Activated CD4-positive, alpha-beta memory T cell treated with anti-CD3 and anti-CD28 coated beads, Interleukin-2, amount 10 ng/mL, durations not matched to agents 7 days and 5 days (primary cell): Measurements from ENCODE around the gene CLCN1. TPM values are rescaled to one million over a fixed set of nuclear protein-coding genes. Genes with fewer than 3 reads are reported as not detected.
A peak's percentile ranks its signal among the peaks of the same experiment; 100 is the strongest.

Source experiments
- CTCF ChIA-PET: fragments of 350-600 bp; sonication (Branson Sonifier 250); formaldehyde crosslinking; loops from one replicate; lab custom pipeline; 2021; ENCODE audit warnings: antibody characterized with exemption, inconsistent platforms; lab: Charles Lee
- POLR2A ChIA-PET: fragments of 350-600 bp; sonication (Branson Sonifier 250); formaldehyde crosslinking; loops from one replicate; lab custom pipeline; 2021; ENCODE audit warnings: antibody characterized with exemption; lab: Charles Lee
- DNase-seq: peaks from one replicate; pipeline ENCODE4 v3.0.0-alpha.2; 2020
- H3K27ac Mint-ChIP-seq: one replicate; pipeline ENCODE4 v1.8.0; 2021; ENCODE audit warnings: mild to moderate bottlenecking, mixed read lengths
- H3K27me3 Mint-ChIP-seq: one replicate; pipeline ENCODE4 v1.8.0; 2021; ENCODE audit warnings: mixed read lengths
- H3K36me3 Mint-ChIP-seq: one replicate; pipeline ENCODE4 v1.8.0; 2021; ENCODE audit warnings: low read depth, mixed read lengths
- H3K4me1 Mint-ChIP-seq: one replicate; pipeline ENCODE4 v1.8.0; 2021; ENCODE audit warnings: mixed read lengths
- H3K4me3 Mint-ChIP-seq: one replicate; pipeline ENCODE4 v1.8.0; 2021; ENCODE audit warnings: mild to moderate bottlenecking, mixed read lengths
- H3K9me3 Mint-ChIP-seq: one replicate; pipeline ENCODE4 v1.8.0; 2021; ENCODE audit warnings: mixed read lengths
- total RNA-seq, 2 experiments: library from RNA; stranded (reverse); gene quantifications; one replicate each; pipeline ENCODE4 v1.2.3, GENCODE V29; 2021

Gene CLCN1
- under 1 TPM in 1 of 2 experiments, not detected in 1; 0.10 TPM for total RNA-seq

- Mint-ChIP-seq H3K4me1 (peaks cover 27% of the 10 kb centered on the region), H3K27ac (no peak within 1 kb of the TSS), H3K9me3 (no peaks in the 10 kb centered on the region), H3K36me3 (peaks cover 14% of the 10 kb centered on the region), H3K4me3 (no peak within 1 kb of the TSS), H3K27me3 (no peaks in the 10 kb centered on the region)
- ChIA-PET POLR2A (no interaction called here), CTCF (interaction anchor here (1.3 to 2.4 kb wide), 4 partner anchors 10 to 75 kb away, joined by 3 to 7 read pairs (median 4); no protein-coding TSS in a partner anchor)
- DNase-seq: no peak
Observed at GRCh38 chr7:143315776-143316175, at the start of gene CLCN1. Gene CLCN1 (plus strand): TSS chr7:143316111. CDS start chr7:143316213, 102 bp downstream.

- peaks cover 59% of the 10 kb centered on the region for H3K4me1 Mint-ChIP-seq
Observed at GRCh38 chr7:143269251-143269650, 46.7 kb upstream of the CLCN1 start.

DNA sequence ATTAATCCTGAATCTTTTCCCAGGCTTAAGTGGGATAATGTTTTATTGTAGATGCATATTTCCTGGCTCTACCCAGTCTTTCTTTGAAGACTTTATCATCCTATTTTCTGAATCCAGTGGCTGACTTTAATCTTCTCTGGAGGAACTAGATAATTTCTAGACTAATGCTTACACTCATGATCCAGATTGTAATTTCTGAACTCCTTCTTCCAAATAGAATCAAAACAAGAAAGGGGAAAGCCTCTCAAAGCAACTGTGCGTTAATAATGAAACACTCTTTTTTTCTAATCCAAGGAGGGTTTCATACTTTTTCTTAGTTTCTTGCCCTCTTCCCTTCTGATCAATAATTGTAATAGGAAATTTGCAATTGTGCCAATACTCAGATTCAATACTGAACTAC, 44.7 kb upstream of the CLCN1 start:
- DNase-seq: no peak
- POLR2A ChIA-PET: no interaction called here
- H3K4me3 Mint-ChIP-seq: no peak overlapping the region
- H3K9me3 Mint-ChIP-seq: no peaks in the 10 kb centered on the region
- H3K36me3 Mint-ChIP-seq: peaks cover 54% of the 10 kb centered on the region
- H3K4me1 Mint-ChIP-seq: peaks cover 40% of the 10 kb centered on the region
- CTCF ChIA-PET: interaction anchor here (1.6 to 5.9 kb wide), 2 partner anchors 9 to 31 kb away, joined by 4 to 27 read pairs; no protein-coding TSS in a partner anchor
- no peaks in the 10 kb centered on the region for H3K27me3 Mint-ChIP-seq
- no peak overlapping the region for H3K27ac Mint-ChIP-seq

More at GRCh38 chr7:143269251-143269650, 46.7 kb upstream of the CLCN1 start:
- ChIA-PET CTCF (interaction anchor here (15.3 kb wide), 1 partner anchor 28 kb away, joined by 178 read pairs; no protein-coding TSS in a partner anchor), POLR2A (interaction anchor here (0.7 to 1.6 kb wide), 6 partner anchors 9 to 35 kb away, joined by 3 to 6 read pairs (median 4); partner anchors contain the start of gene CASP2)
- Mint-ChIP-seq H3K27me3 (no peaks in the 10 kb centered on the region), H3K4me3 (no peak overlapping the region), H3K9me3 (no peaks in the 10 kb centered on the region), H3K27ac (no peak overlapping the region), H3K36me3 (peaks cover 72% of the 10 kb centered on the region)
- no peak for DNase-seq

GRCh38 chr7:143272871-143273270, 43.0 kb upstream of the CLCN1 start:
- H3K4me1 Mint-ChIP-seq: peaks cover 25% of the 10 kb centered on the region
- POLR2A ChIA-PET: interaction anchor here (1.3 kb wide), 1 partner anchor 15 kb away, joined by 5 read pairs; the partner anchor contains the start of gene CASP2
- H3K36me3 Mint-ChIP-seq: peaks cover 41% of the 10 kb centered on the region
- no peaks in the 10 kb centered on the region for H3K9me3 Mint-ChIP-seq
- H3K4me3 Mint-ChIP-seq: no peak overlapping the region
- no peaks in the 10 kb centered on the region for H3K27me3 Mint-ChIP-seq
- DNase-seq: no peak
- CTCF ChIA-PET: interaction anchor here (1.4 to 5.9 kb wide), 4 partner anchors 9 to 33 kb away, joined by 5 to 27 read pairs (median 6); partner anchors contain the start of gene GSTK1
- no peak overlapping the region for H3K27ac Mint-ChIP-seq

- DNase-seq: no peak
- CTCF ChIA-PET: interaction anchor here (0.6 to 3.6 kb wide), 15 partner anchors 9 to 101 kb away, joined by 3 to 30 read pairs (median 4); partner anchors contain the start of genes CASP2 and GSTK1
- peak overlapping the region; percentile 65 for H3K4me3 Mint-ChIP-seq
- H3K36me3 Mint-ChIP-seq: no peaks in the 10 kb centered on the region
- POLR2A ChIA-PET: interaction anchor here (0.9 to 6.4 kb wide), 15 partner anchors 8 to 105 kb away, joined by 4 to 56 read pairs (median 6); partner anchors contain the start of genes CASP2 and GSTK1
- peaks cover 41% of the 10 kb centered on the region for H3K4me1 Mint-ChIP-seq
- no peaks in the 10 kb centered on the region for H3K9me3 Mint-ChIP-seq
- no peaks in the 10 kb centered on the region for H3K27me3 Mint-ChIP-seq
- peak overlapping the region; percentile 70 for H3K27ac Mint-ChIP-seq
Observed at GRCh38 chr7:143279186-143280098, 36.5 kb upstream of the CLCN1 start.

DNA sequence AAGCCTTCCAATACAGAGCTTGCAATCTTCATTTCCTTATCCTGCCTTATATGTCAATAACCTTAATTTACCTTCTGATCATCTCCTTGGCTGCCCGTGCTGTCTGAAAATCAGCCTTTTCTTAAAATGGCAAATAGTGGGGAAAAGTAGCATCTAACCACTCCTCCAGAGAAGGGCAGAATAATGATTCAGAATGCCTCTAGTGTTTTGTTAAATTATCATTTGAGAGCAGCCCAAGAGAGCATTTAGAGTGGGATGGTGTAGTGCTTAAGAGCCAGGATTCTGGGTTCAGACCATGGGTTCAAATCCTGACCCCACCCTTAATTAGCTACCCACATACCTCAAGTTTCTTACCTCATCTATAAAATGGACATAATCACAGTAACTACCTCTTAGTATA, 35.8 kb upstream of the CLCN1 start:
- H3K9me3 Mint-ChIP-seq: no peaks in the 10 kb centered on the region
- peaks cover 43% of the 10 kb centered on the region for H3K4me1 Mint-ChIP-seq
- H3K27ac Mint-ChIP-seq: peak overlapping the region; percentile 70
- CTCF ChIA-PET: interaction anchor here (0.8 to 3.6 kb wide), 12 partner anchors 8 to 100 kb away, joined by 3 to 30 read pairs (median 6); partner anchors contain the start of genes CASP2 and GSTK1
- POLR2A ChIA-PET: interaction anchor here (0.9 to 6.4 kb wide), 14 partner anchors 8 to 104 kb away, joined by 4 to 56 read pairs (median 6); partner anchors contain the start of genes CASP2 and GSTK1
- H3K27me3 Mint-ChIP-seq: no peaks in the 10 kb centered on the region
- H3K4me3 Mint-ChIP-seq: peak overlapping the region; percentile 65
- no peaks in the 10 kb centered on the region for H3K36me3 Mint-ChIP-seq
- DNase-seq: no peak

DNA sequence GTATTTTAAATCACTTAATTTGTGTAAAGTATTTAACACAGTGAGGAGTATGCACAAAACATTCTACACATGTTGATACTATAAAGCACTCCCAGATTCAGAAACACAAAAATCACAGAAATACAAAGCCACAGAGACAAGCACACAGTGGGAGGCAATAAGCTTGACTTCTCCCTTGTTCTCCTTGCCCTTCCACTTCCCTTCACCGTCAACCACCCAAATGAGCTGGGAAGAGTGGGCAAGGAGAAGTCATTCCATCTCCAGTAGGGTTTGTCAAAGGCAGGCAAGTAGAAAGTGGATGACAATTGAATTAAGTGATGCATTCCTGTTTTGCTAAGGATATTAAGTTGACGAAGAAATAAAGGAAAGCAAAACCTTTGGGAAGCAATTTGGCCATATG, 35.3 kb upstream of the CLCN1 start:
- no peak for DNase-seq
- Mint-ChIP-seq H3K4me3 (peak overlapping the region; percentile 22), H3K9me3 (no peaks in the 10 kb centered on the region), H3K27ac (peak overlapping the region; percentile 70), H3K27me3 (no peaks in the 10 kb centered on the region), H3K36me3 (no peaks in the 10 kb centered on the region), H3K4me1 (peaks cover 43% of the 10 kb centered on the region)
- POLR2A ChIA-PET: interaction anchor here (1.1 to 6.4 kb wide), 8 partner anchors 7 to 104 kb away, joined by 4 to 56 read pairs (median 8); partner anchors contain the start of genes CASP2 and GSTK1
- CTCF ChIA-PET: interaction anchor here (0.8 to 3.6 kb wide), 10 partner anchors 7 to 99 kb away, joined by 3 to 30 read pairs (median 8); partner anchors contain the start of genes CASP2 and GSTK1

GRCh38 chr7:143281529-143281928, 34.4 kb upstream of the CLCN1 start:
- POLR2A ChIA-PET: interaction anchor here (1.5 to 6.4 kb wide), 3 partner anchors 17 to 41 kb away, joined by 3 to 56 read pairs (median 14); partner anchors contain the start of gene GSTK1
- no peaks in the 10 kb centered on the region for H3K36me3 Mint-ChIP-seq
- H3K27ac Mint-ChIP-seq: no peak overlapping the region

GRCh38 chr7:143282124-143282523, 33.8 kb upstream of the CLCN1 start:
- H3K27ac Mint-ChIP-seq: no peak overlapping the region
- DNase-seq: no peak
- peaks cover 3% of the 10 kb centered on the region for H3K9me3 Mint-ChIP-seq
- POLR2A ChIA-PET: interaction anchor here (1.5 to 6.4 kb wide), 2 partner anchors 18 to 42 kb away, joined by 3 to 56 read pairs; partner anchors contain the start of gene GSTK1
- peaks cover 3% of the 10 kb centered on the region for H3K36me3 Mint-ChIP-seq
- no peak overlapping the region for H3K4me3 Mint-ChIP-seq
- peaks cover 48% of the 10 kb centered on the region for H3K4me1 Mint-ChIP-seq
- CTCF ChIA-PET: interaction anchor here (1.1 to 3.6 kb wide), 2 partner anchors 17 to 42 kb away, joined by 3 to 30 read pairs; no protein-coding TSS in a partner anchor
- H3K27me3 Mint-ChIP-seq: no peaks in the 10 kb centered on the region

More at GRCh38 chr7:143281529-143281928, 34.4 kb upstream of the CLCN1 start:
- Mint-ChIP-seq H3K9me3 (peaks cover under 1% of the 10 kb centered on the region), H3K27me3 (no peaks in the 10 kb centered on the region), H3K4me1 (peaks cover 43% of the 10 kb centered on the region), H3K4me3 (no peak overlapping the region)
- CTCF ChIA-PET: interaction anchor here (1.1 to 3.6 kb wide), 5 partner anchors 18 to 41 kb away, joined by 3 to 30 read pairs (median 9); no protein-coding TSS in a partner anchor
- DNase-seq: no peak

DNA sequence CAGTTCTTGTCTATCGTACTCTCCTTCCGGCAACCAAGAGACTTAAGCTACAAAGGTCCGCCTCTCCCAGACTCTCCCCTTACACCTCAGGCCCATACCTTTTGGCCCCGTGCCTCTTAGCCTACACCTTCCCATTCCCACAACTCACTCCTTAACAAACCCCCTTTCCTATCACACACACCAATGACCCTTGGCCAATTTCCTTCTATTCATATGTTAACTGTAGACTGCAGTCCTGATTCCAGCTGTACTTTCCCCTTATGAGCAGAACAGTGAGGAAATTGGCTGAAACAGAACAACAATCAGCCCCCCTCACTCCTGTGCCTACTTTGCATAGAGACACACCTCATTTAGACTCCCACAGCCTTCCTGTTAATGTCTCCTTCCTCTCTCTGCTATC, 32.5 kb upstream of the CLCN1 start:
- Mint-ChIP-seq H3K9me3 (peaks cover 7% of the 10 kb centered on the region), H3K4me1 (peaks cover 58% of the 10 kb centered on the region), H3K27ac (no peak overlapping the region), H3K36me3 (peaks cover 8% of the 10 kb centered on the region), H3K27me3 (no peaks in the 10 kb centered on the region), H3K4me3 (no peak overlapping the region)
- DNase-seq: no peak
- ChIA-PET CTCF (interaction anchor here (1.0 to 1.2 kb wide), 2 partner anchors 38 to 43 kb away, joined by 3 to 5 read pairs; no protein-coding TSS in a partner anchor), POLR2A (interaction anchor here (6.4 kb wide), 1 partner anchor 19 kb away, joined by 56 read pairs; the partner anchor contains the start of gene GSTK1)

DNA sequence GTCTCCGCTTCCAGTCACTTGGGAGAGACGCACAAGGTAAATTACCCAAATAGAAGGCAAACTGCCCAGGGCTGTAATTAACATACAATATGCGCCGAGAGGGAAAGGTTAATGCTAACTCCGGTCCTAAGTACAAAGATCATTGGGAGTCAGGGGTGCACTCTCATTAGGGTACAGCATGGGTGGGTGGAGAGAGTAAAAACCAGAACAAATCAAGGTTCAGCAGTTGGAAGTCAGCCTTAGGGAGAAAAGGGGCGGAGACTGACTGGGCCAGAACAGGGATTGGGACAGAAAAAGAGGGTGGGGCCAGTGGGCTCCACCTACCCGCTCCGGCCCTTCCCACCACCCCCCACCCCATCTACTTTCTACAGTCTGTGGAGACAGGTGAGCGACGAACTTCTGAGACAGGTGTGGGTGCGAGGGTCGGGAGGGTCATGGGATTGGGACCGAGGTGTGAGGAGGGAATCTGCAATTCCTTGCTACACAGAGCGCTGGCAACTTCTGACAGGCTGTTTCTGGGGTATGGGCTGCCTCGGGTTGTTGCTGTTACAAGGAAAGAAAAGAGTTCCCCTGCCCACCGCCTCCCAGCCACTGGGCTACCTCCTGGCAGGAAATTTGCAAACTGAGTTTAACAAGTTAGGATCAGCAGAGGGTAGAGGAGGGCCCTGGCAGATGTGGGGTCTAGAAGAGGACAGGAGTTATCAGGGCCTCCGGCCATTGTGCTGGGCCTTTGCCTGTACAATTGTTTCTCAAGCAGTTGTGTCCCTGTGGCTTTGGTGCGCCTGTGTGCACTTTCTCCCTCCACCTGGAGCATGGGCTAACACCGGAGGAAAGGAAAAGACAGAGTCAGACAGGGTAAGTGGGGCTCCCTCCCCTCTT, 31.1 kb upstream of the CLCN1 start, which contains the start of gene TMEM139:
TMEM139 (plus strand) TSS at position 368 of the 879 bp plus-strand sequence. CDS start 1,000 bp downstream, outside the sequence.
- ChIA-PET POLR2A (no interaction called here), CTCF (interaction anchor here (1.2 kb wide), 1 partner anchor 40 kb away, joined by 3 read pairs; no protein-coding TSS in a partner anchor)
- H3K4me1 Mint-ChIP-seq: peaks cover 51% of the 10 kb centered on the region
- H3K4me3 Mint-ChIP-seq: no peak within 1 kb of the TSS
- H3K27me3 Mint-ChIP-seq: no peaks in the 10 kb centered on the region
- no peak for DNase-seq
- no peak within 1 kb of the TSS for H3K27ac Mint-ChIP-seq
- peaks cover 7% of the 10 kb centered on the region for H3K9me3 Mint-ChIP-seq
- peaks cover 20% of the 10 kb centered on the region for H3K36me3 Mint-ChIP-seq
